GM13977 (cell line): ENCODE measurements around the gene RAB1B.
A peak's percentile ranks its signal among the peaks of the same experiment; 100 is the strongest.

Experiments used
- DNase-seq: peaks from one replicate; pipeline ENCODE4 v3.0.0; 2012; ENCODE audit warnings: low spot score
- in situ Hi-C: fragments of 300-500 bp; cut with MboI; formaldehyde crosslinking; loops from one replicate; pipeline ENCODE4 v1.12.0; 2022; ENCODE audit warnings: low sequenced_read_pairs, low pct_unique_long_range_greater_than_20kb, mixed read lengths, inconsistent platforms; ENCODE audit not compliant: unreplicated experiment
- TF ChIP-seq, protein P1 (sequence below): IDR thresholded peaks from 2 replicates; pipeline ENCODE4 v1.5.1; 2012; ENCODE audit warnings: mild to moderate bottlenecking, control low read depth; ENCODE audit not compliant: insufficient read depth; ENCODE audit errors: extremely low read depth, missing control alignments

RAB1B gene

DNA sequence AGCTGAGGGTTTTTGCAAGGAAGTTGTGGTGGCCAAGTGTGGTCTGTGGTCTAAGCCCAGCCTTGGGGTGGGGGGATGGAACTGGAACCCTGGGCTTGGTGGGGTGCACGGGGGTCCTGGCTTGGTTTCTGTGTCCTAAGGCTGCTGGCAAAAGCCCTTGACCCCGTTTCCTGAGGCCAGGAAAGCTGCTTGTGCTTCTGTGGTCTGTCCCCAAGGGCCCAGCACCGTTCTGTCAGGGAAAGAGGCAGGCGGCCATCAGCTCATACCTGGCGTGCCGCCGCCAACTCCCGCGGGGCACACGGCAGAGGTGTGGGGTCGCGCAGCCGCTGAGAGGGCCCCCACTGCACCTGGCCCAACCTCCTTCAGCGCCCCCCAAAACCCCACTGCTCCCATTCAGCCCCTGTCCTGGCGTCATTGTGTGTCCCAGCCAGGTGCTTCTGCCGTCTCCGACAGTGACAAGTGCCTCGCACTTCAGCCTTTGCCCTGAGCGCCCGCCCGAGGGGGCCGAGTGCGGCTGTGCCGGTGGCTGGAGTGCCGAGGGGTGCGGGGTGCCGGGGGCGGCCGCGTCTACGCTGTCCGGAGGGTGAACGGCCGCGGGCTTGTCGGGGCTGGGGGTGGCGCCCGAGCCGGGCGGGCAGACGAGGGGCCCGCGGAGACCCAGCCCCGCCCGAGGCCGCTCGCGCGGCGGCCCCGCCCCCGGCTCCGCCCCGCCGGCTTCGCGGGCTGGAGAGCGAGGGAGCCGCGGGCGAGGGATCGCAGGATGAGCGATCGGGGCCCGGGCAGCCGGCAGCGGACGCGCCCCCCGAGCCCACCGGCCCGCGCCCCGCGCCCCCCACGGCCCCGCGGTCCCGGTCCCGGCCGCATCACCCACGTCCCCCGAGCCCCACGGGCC, 9.3 kb downstream of the RAB1B start, which contains the start of gene CNIH2:
TSS of gene CNIH2 (plus strand) at position 705 of the 892 bp plus-strand sequence. CDS start 282 bp downstream, outside the sequence.
- in situ Hi-C loops = no loop called here
- peak; percentile 83 for DNase-seq
- TF ChIP-seq, protein P1, sequence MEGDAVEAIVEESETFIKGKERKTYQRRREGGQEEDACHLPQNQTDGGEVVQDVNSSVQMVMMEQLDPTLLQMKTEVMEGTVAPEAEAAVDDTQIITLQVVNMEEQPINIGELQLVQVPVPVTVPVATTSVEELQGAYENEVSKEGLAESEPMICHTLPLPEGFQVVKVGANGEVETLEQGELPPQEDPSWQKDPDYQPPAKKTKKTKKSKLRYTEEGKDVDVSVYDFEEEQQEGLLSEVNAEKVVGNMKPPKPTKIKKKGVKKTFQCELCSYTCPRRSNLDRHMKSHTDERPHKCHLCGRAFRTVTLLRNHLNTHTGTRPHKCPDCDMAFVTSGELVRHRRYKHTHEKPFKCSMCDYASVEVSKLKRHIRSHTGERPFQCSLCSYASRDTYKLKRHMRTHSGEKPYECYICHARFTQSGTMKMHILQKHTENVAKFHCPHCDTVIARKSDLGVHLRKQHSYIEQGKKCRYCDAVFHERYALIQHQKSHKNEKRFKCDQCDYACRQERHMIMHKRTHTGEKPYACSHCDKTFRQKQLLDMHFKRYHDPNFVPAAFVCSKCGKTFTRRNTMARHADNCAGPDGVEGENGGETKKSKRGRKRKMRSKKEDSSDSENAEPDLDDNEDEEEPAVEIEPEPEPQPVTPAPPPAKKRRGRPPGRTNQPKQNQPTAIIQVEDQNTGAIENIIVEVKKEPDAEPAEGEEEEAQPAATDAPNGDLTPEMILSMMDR = no peak

DNA sequence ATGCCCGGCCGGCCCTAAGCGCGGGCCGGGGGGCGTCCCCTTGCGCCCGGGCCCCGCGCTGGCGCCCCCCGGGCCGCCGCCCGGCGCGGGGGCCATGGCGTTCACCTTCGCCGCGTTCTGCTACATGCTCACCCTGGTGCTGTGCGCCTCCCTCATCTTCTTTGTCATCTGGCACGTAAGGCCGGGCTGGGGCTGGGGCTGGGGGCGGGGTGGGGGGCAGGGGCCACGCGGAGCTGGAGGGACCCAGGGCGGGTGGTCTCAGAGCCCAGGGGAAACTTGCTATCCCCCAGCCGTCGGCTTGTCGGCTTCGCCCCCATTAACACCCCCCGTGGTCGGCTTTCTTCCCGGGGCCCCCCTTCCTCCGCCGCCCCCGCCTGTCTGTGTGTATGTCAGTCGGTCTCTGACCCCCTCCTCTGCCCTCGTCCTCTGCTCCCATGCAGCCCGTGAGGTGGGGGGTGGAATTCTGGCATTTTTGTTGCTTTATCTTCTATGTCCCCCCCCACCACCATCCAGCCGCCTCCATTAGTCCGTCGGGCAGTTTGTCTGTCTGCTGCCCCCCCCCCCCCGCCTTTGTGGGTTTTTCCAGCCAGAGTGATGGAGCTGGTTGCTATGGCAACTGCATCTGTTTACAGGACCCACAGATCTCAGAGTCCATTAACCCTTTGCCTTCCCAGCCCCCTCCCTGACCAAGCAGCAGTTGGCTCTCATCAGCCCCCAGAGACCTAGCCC, 10.1 kb downstream of the RAB1B start:
- TF ChIP-seq, protein P1 = no peak
- DNase-seq = no peak
- in situ Hi-C loops = no loop called here

DNA sequence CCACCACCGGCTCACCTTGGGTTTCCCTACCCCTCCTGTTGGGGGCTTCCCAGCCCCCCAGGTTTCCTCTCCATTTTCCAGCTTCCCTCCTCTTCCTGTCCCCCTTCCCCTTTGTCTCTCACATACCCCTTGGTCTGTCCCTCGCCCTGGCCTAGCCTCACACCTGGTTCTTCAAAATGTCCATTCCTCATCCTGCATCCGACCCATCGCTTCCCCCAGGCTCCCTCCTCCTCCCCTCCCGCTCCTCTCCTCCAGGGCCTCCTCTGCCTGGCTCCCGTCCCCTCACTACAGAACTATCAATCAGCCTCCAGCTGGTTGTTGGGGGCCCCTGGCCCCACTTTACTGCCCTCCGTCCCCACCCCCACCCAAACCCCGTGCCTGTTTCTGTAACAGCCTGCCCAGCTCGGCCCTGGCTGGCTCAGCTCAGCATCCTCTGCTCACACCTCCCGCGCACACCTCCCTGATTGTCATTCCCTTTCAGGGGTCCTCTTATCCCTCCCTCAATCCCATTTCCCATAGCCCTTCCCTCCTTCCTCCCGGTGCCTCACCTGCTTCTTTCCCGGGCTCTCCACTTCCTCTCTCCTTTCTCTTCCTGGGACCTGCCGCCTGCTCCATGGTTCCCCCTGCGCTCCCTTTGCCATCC, 10.8 kb downstream of the RAB1B start:
- in situ Hi-C loops = no loop called here
- TF ChIP-seq, protein P1 = no peak
- DNase-seq = no peak

DNA sequence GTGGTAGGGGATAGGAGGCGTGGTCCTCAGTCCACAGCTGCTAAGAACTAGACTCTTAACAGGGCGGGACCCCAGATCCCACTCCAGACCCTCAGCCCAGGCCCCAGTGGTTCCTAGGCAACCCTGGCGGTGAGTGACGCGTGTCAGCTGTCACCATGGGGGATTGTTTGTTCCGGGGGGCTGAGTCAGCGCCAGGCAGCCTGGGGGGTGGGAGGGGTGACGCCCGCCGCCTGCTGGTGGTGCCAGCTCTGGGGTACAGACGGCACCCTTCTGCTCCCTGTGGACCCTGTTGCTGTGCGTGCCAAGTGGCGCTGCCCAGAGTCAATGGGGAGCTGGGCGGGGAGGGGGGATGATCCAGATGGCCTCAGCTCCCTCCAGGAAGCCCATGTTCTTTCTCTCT, 12.0 kb downstream of the RAB1B start:
- TF ChIP-seq, protein P1 = no peak
- no peak for DNase-seq
- in situ Hi-C loops = no loop called here

DNA sequence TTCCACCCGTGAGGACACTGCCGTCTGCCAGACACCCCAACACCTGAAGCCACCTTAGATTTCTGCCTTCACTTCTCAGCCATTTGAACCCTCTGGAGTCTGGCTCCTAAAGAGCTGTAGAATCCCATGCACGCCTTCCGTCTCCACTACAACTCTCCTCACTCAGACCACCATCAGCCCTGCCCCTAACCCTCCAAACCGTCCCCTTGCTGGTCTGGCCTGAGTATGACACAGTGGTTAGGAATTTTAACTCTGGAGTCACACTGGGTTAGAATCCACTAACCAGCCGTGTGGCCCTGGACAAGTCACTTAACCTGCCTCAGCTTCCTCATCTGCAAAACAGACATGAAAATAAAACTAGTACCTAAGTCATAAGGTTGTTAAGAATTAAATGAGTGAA, 12.6 kb downstream of the RAB1B start:
- no peak for DNase-seq
- TF ChIP-seq, protein P1 = no peak
- in situ Hi-C loops = no loop called here

DNA sequence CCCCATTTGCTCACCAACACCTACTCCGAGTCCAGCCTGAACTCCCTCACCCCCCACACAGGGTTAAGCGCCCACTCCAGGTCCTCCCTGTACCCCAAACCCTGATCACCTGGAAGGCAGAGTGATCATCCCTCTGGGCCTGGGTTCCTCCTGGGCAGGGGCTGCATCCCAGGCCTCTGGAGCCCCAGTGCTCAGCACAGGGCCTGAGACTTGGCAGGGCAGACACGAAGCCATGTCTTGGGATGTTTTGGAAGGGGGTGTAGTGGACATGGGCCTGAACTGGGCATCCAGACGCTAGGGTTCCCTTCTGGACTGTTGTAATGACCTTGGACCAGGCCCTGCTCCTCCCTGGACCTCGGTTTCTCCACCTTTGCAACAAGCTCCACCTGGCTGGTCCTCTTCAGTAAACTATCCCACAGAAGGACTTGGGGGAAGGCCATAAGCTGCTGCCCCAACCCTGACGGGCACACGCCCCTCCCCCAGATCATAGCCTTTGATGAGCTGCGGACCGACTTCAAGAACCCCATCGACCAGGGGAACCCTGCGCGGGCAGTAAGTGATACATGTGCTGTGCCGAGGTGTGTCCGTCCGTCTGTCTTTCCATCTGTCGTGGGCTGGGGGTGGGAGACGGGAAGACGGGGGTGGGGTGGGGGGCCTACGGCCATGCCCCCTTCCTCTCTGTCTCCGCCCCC, 13.5 kb downstream of the RAB1B start:
- TF ChIP-seq, protein P1 = no peak
- in situ Hi-C loops = no loop called here
- no peak for DNase-seq
